NCI-H446 (cell line): Measurements from ENCODE around the gene AQP5.
"Not testable (repeated sequence)": the region's sequence is repeated elsewhere in the genome, so short reads cannot be mapped to it uniquely, and the experiment has no call there.

Experiments
- DNase-seq, 2 experiments: peaks; one replicate each; lab custom pipeline; 2025; lab: John Stamatoyannopoulos, UW

The AQP5 gene

GRCh38 chr12:49980501-49981349 lies 19.1 kb downstream of the AQP5 start:
- DNase-seq = no peak

- DNase-seq = no peak
These were observed 20.8 kb downstream of the AQP5 start for GRCh38 chr12:49982246-49983087.

- DNase-seq = peak in 1 of 2 experiments; percentile 61
These were observed 22.2 kb downstream of the AQP5 start for GRCh38 chr12:49983892-49984291.

- DNase-seq = peak in 1 of 2 experiments; percentile 53
These were observed 23.0 kb downstream of the AQP5 start for GRCh38 chr12:49984476-49985359.

GRCh38 chr12:49985981-49986380 lies 24.3 kb downstream of the AQP5 start:
- DNase-seq = no peak

GRCh38 chr12:49986476-49986875 lies 24.8 kb downstream of the AQP5 start:
- DNase-seq = not testable (repeated sequence)

GRCh38 chr12:49987625-49988303 lies 26.1 kb downstream of the AQP5 start:
- peak; percentile 72 to 75 for DNase-seq

- DNase-seq = not testable (repeated sequence)
These were observed 27.7 kb downstream of the AQP5 start for GRCh38 chr12:49989400-49989799.

GRCh38 chr12:49990273-49990672 lies 28.6 kb downstream of the AQP5 start:
- no peak for DNase-seq

GRCh38 chr12:49998453-49998852 lies 36.8 kb downstream of the AQP5 start:
- no peak for DNase-seq

GRCh38 chr12:50003595-50003994 lies 41.9 kb downstream of the AQP5 start:
- no peak for DNase-seq

GRCh38 chr12:50004696-50005095 lies 43.0 kb downstream of the AQP5 start:
- no peak for DNase-seq

- no peak for DNase-seq
These were observed 43.5 kb downstream of the AQP5 start for GRCh38 chr12:50005175-50005574.

GRCh38 chr12:50006280-50006679 lies 44.6 kb downstream of the AQP5 start:
- no peak for DNase-seq

GRCh38 chr12:50006754-50007442 lies 45.2 kb downstream of the AQP5 start:
- DNase-seq = no peak

GRCh38 chr12:50013361-50014147 lies 51.9 kb downstream of the AQP5 start:
- no peak for DNase-seq

- no peak for DNase-seq
These were observed 52.7 kb downstream of the AQP5 start for GRCh38 chr12:50014342-50014741.
